K562 (cell line): ENCODE data around the gene SHB.

Experiments used
- CTCF ChIP-seq, 3 experiments: IDR thresholded peaks in 2 of 3; conservative IDR thresholded peaks in 1 of 3; 2 replicates each; pipeline ENCODE4 v1.5.1; 2011 to 2012; ENCODE audit warnings: low read length in 3 of 3, mild to moderate bottlenecking in 3 of 3, control low read depth in 2 of 3, improper control_type of control experiment in 1 of 3, inconsistent platforms in 1 of 3, low read depth in 1 of 3, mixed read lengths in 1 of 3, moderate library complexity in 1 of 3; ENCODE audit not compliant: insufficient read depth in 2 of 3
- GTF2F1 ChIP-seq: IDR thresholded peaks from 2 replicates; pipeline ENCODE4 v1.6.1; 2011; ENCODE audit warnings: low read depth, low read length, improper control_type of control experiment
- REST ChIP-seq, 2 experiments: fragments of 450-650 bp; formaldehyde crosslinking in 1 of 2; IDR thresholded peaks; 2 replicates each; pipeline versions ENCODE4 v1.4.0 to v1.6.1; 2014 to 2020; ENCODE audit warnings: mild to moderate bottlenecking in 2 of 2, borderline replicate concordance in 1 of 2, low read depth in 1 of 2
- SMARCC2 ChIP-seq: fragments of 450-650 bp; IDR thresholded peaks from 2 replicates; pipeline ENCODE4 v1.6.1; 2017; ENCODE audit warnings: antibody characterized with exemption, moderate library complexity, mild to moderate bottlenecking, low read depth
- SREBF2 ChIP-seq: sonication (generic); formaldehyde crosslinking; IDR thresholded peaks from 2 replicates; pipeline ENCODE4 v1.4.0; 2020; ENCODE audit warnings: mild to moderate bottlenecking, missing genetic modification reagents
- TARDBP ChIP-seq: fragments of 450-650 bp; IDR thresholded peaks from 2 replicates; pipeline ENCODE4 v1.6.1; 2016
- TCF7L2 ChIP-seq: fragments of 150-350 bp; IDR thresholded peaks from 2 replicates; pipeline ENCODE4 v1.6.1; 2016; ENCODE audit warnings: low read depth, mild to moderate bottlenecking, low read length, moderate library complexity
- UBTF ChIP-seq, 2 experiments: IDR thresholded peaks; 2 replicates each; pipeline ENCODE4 v1.6.1; 2012; ENCODE audit warnings: improper control_type of control experiment in 2 of 2, low read depth in 2 of 2, low read length in 2 of 2, borderline replicate concordance in 1 of 2
- ZNF551 ChIP-seq: fragments of 250-450 bp; sonication (Bioruptor Pico); IDR thresholded peaks from 2 replicates; pipeline ENCODE4 v1.5.0; 2021; ENCODE audit warnings: mild to moderate bottlenecking, moderate library complexity

GRCh38 chr9:38103340-38103739 lies 34.3 kb upstream of the SHB start:
- TF ChIP-seq TCF7L2 (no peak), UBTF (IDR thresholded peaks at IDR 0.05; ENCODE audit: borderline replicate concordance in 1 of 2, low read depth in 2 of 2, low read length in 2 of 2) (no peak), SREBF2 (no peak), ZNF551 (CRISPR knock-in tag) (no peak), GTF2F1 (no peak), TARDBP (no peak), CTCF (IDR thresholded peaks at IDR 0.05 in 2 of 3, conservative IDR thresholded peaks at IDR 0.05 in 1 of 3; ENCODE audit: insufficient read depth in 2 of 3, low read depth in 1 of 3, low read length in 3 of 3) (no peak), REST (IDR thresholded peaks at IDR 0.05; ENCODE audit: borderline replicate concordance) (no peak), REST (CRISPR knock-in tag; IDR thresholded peaks at IDR 0.05; ENCODE audit: low read depth) (no peak), SMARCC2 (no peak)
